ENCODE data around the gene FBXL7. TPM values are rescaled to one million over a fixed set of nuclear protein-coding genes. Genes with fewer than 3 reads are reported as not detected.

Gene FBXL7
- total and polyA plus RNA-seq, 8 donors = 0.35 to 2.4 (median 1.2) TPM

DNA sequence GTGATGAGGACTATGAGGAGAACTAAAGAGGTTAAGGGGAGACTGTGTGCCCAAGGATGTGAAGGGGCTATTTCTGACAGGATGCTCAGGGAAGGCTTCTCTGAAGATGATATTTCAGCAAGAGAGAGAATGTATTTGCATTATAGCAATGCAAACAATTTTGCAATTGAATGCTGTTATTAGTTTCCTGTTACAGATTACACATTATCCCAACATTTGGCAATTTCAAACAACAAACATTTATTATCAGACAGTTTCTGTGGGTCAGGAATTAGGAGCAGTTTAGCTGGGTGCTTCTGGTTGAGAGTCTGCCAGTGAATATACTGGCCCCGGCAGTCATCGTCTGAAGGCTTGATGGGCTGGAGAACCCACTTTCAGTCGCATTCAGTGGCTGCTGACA, 451.6 kb downstream of the FBXL7 start:
- H3K27ac ChIP-seq = no peak overlapping the region
- ATAC-seq = no peak
- H3K4me3 ChIP-seq = no peak overlapping the region
- intact Hi-C loops (cut with DNase I) = no loop called here
- WGBS, 2 donors = 67 to 68% methylated on average over 3 of the region's 3 CpGs
- no peaks in the 10 kb centered on the region for H3K9me3 ChIP-seq
- TF ChIP-seq, protein P1, sequence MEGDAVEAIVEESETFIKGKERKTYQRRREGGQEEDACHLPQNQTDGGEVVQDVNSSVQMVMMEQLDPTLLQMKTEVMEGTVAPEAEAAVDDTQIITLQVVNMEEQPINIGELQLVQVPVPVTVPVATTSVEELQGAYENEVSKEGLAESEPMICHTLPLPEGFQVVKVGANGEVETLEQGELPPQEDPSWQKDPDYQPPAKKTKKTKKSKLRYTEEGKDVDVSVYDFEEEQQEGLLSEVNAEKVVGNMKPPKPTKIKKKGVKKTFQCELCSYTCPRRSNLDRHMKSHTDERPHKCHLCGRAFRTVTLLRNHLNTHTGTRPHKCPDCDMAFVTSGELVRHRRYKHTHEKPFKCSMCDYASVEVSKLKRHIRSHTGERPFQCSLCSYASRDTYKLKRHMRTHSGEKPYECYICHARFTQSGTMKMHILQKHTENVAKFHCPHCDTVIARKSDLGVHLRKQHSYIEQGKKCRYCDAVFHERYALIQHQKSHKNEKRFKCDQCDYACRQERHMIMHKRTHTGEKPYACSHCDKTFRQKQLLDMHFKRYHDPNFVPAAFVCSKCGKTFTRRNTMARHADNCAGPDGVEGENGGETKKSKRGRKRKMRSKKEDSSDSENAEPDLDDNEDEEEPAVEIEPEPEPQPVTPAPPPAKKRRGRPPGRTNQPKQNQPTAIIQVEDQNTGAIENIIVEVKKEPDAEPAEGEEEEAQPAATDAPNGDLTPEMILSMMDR (IDR thresholded peaks at IDR 0.05) = no peak
- no peak for FAIRE-seq
- H3K27me3 ChIP-seq = no peaks in the 10 kb centered on the region
- no peak for DNase-seq
- no peaks in the 10 kb centered on the region for H3K4me1 ChIP-seq
- no peaks in the 10 kb centered on the region for H3K36me3 ChIP-seq

DNA sequence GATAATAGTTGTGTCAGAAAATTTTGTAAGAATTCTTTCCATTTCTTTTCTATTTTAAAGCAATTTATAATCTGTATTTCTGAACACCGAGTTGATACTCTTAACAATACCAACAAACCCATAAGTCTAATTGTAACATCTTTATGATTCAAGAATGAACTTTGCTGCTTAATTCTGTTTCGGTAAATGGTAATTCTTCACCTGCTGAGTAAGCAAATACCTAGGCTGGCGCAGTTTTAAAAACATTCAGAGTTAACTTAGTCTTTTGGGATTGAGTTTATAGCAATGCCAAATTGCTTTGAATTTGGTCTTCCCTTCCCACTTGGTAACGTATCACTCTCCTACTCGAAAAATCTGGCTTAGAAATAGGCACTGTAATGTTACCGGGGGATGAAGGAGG, 456.6 kb downstream of the FBXL7 start:
- H3K4me1 ChIP-seq = no peaks in the 10 kb centered on the region
- DNase-seq = no peak
- H3K27ac ChIP-seq = no peak overlapping the region
- H3K4me3 ChIP-seq = no peak overlapping the region
- H3K9me3 ChIP-seq = no peaks in the 10 kb centered on the region
- TF ChIP-seq, protein P1 (IDR thresholded peaks at IDR 0.05) = no peak
- H3K27me3 ChIP-seq = no peaks in the 10 kb centered on the region
- FAIRE-seq = no peak
- no peak for ATAC-seq
- intact Hi-C loops (cut with DNase I) = no loop called here
- H3K36me3 ChIP-seq = no peaks in the 10 kb centered on the region
- 60 to 76% methylated on average over 6 of the region's 6 CpGs for WGBS, 2 donors

DNA sequence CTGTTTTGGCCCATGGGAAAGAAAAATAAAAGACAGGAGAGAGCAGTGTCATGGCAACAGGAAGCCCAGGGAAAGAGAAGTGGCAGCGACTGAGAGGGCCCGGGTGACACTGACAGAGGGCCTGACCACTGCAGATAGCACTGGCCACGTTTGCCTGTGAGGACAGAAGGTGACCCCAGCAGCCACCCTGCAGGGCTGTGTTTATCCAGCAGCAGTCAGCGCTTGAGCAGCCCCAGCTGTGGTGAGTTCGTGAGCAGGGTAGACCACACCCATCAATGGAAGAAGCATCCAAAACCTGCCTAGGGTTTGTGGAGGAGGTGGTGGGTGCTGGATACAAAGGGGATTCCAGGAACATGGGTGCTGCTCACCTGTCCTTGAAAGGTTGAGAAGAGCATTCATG, 457.1 kb downstream of the FBXL7 start:
- FAIRE-seq = no peak
- Histone ChIP-seq H3K36me3 (no peaks in the 10 kb centered on the region), H3K9me3 (no peaks in the 10 kb centered on the region), H3K27me3 (no peaks in the 10 kb centered on the region), H3K27ac (no peak overlapping the region), H3K4me3 (no peak overlapping the region), H3K4me1 (no peaks in the 10 kb centered on the region)
- intact Hi-C loops (cut with DNase I) = no loop called here
- no peak for ATAC-seq
- no peak for DNase-seq
- TF ChIP-seq, protein P1 (IDR thresholded peaks at IDR 0.05) = no peak
- 55 to 59% methylated on average over 5 of the region's 5 CpGs for WGBS, 2 donors

DNA sequence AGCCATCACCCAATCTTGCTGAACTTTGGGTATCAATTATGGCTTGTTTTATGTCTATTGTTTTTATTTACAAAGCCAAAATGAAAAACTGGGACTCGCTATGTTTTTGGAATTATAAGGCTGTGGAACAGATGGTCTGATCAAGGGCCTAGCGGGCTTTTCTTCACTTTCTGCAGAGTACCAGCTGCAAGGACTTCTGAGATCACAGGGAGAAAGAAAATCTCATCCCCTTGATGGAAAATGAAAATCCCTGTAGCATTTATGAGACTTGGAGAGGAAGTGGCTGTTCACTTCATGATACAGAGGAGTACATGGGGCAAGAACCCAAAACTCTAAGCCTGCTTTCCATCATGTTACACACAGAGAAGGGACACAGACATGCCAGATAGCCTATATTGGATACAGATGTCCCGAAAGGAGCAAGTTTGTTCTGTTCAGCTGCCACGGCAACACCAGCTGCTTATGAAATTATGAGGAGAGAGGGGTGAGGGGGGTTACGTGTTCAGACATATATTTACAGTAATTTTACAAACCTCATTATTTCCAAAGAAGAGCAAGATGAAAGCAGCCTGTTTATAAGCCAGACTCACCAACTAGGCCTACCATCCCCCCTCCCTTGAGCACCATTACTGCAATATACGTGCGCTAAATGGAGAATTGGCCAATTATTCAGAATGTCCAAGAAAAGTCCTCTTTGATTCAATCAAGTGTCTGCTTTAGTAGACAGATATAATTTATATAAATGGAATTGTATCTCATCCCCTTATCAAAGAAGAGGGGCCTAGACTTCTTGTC, 459.6 kb downstream of the FBXL7 start:
- Histone ChIP-seq H3K36me3 (no peaks in the 10 kb centered on the region), H3K9me3 (no peaks in the 10 kb centered on the region), H3K27ac (no peak overlapping the region), H3K4me1 (no peaks in the 10 kb centered on the region), H3K4me3 (no peak overlapping the region), H3K27me3 (no peaks in the 10 kb centered on the region)
- ATAC-seq (no peak), DNase-seq (no peak), FAIRE-seq (no peak)
- WGBS, 2 donors = 70 to 78% methylated on average over 7 of the region's 7 CpGs
- intact Hi-C loops (cut with DNase I) = no loop called here
- TF ChIP-seq, protein P1 (IDR thresholded peaks at IDR 0.05) = no peak

DNA sequence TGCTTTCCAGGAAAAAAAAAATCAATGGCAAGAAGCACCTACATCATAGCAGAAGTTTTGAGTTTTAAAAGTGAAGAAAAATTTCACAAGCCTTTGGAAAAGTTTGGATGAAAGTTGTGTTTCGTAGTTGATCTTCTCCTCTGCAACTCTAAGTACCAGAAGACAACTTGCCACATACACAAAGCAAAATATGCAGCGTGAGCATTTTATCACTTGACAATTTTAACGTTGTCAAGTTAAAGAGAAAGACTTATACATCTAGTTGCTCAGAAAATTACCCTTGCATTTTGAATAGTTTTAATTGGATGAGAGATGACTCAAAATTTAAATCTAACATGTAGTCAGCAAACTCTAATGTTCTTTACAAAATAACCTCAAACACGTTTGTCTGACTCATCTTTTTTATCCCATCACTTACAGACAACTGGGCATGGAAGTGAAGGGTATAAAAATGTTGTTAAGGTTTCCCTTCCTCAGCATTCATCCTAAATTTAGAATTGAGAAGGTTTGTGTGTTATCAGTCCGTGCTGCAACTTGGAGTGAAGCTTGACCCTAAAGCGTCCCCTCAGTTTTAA, 466.2 kb downstream of the FBXL7 start:
- no peaks in the 10 kb centered on the region for H3K27me3 ChIP-seq
- no peak for ATAC-seq
- no peak overlapping the region for H3K27ac ChIP-seq
- no peak for DNase-seq
- no peak overlapping the region for H3K4me3 ChIP-seq
- H3K4me1 ChIP-seq = no peaks in the 10 kb centered on the region
- TF ChIP-seq, protein P1 (IDR thresholded peaks at IDR 0.05) = no peak
- FAIRE-seq = no peak
- intact Hi-C loops (cut with DNase I) = no loop called here
- H3K36me3 ChIP-seq = no peaks in the 10 kb centered on the region
- WGBS, 2 donors = 35 to 57% methylated on average over 6 of the region's 6 CpGs
- no peaks in the 10 kb centered on the region for H3K9me3 ChIP-seq
